GM21390 (cell line): ENCODE data around the gene RHD.
"Not testable (repeated sequence)": the region's sequence is repeated elsewhere in the genome, so short reads cannot be mapped to it uniquely, and the experiment has no call there.

ENCODE experiments used
- ATAC-seq: cut with Tn5 transposase; IDR thresholded peaks from one replicate; pipeline ENCODE4 v1.9.1; 2021; ENCODE audit not compliant: unreplicated experiment

The RHD gene

DNA sequence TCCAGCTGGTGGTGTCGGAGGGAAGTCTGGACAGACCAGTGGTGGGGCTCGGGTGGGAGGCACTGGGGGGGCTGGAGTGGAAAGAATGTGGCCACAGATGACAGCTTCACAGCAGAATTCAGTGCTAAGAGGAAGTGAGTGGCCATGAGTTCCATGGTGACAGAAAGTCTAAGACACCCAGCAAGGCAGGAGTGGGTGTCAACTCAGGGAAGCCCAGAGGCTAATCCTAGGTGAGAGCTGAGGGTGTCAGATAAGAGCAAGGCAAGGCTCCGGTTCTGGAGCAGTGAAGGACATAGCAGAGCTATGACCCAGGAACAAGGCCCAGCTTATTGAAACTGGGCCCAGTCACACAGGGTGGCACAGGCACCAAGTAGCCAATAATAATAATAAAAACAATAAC is 30.0 kb downstream of the RHD start:
- ATAC-seq = not testable (repeated sequence)

DNA sequence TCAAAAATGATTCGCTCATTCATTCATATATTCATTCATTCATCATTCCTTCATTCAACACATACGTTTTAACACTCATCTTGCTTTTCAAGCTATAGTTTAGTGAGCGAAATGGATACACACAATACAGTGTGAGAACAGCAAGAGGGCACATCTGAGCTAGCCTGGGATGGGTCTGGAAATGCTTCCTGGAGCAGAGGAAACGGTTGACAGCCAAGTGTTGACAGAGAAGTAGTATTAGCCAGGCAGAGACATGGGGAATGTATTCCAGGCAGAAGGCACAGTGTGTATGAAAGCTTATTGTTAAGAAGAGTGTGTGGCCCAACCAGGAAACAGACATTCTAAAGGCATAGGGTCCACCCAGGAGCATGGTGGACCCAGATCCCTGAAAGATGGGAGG is 32.6 kb downstream of the RHD start:
- ATAC-seq = not testable (repeated sequence)

DNA sequence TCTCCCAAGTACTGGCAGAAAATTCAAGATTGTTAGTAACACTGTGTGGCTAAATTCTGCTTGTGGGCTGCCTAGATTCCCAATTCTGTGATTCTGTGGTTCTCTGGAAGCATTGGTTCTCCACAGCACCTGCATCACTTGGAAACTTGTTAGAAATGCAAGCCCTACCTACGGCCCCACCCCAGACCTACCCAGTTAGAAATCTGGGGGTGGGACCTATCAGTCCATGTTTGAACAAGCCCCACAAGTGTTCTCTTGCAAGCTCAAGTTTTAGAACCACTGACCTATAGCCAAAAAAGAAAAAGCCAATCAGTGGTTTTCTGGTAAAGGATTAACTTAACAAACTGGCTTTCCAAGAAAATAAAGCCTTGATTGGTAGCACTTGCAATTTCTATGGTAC is 35.9 kb downstream of the RHD start:
- not testable (repeated sequence) for ATAC-seq

DNA sequence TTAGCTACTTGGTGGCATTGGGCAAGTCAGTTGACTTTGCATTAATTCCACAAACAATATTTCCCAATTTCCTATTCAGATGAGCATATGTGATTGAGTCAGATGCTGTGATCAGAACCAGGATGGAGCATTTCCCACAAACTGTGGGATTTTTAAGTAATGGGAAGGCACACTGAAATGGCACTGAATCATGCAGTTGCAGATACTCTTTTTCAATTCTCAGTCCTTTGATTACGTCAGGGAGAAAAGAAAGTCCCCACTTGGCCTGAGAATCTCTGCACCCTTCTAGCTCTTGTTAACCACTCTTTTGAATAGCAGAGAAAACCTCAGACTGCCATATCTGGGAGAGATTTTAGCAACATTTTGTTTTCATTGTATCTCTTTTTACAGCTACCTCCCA is 36.8 kb downstream of the RHD start:
- ATAC-seq = not testable (repeated sequence)

DNA sequence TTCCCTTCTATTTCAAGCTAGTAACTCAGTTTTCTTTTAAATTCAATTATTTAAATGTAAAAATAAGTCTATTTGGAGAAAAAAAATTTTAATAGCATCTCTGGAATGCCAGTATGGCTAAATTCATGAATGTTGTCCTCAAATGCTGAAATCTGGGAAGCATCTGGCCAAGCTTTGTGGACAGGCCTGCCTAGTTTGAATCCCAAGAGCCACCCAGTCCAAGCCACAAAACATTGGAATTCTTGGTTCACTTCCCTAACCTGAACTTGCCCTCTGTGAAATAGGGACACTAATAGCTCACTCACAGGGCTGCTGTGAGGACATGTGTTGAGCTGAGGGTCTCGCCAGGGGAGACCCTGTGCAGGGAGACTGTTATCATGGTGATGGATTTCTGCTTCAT is 37.2 kb downstream of the RHD start:
- not testable (repeated sequence) for ATAC-seq

DNA sequence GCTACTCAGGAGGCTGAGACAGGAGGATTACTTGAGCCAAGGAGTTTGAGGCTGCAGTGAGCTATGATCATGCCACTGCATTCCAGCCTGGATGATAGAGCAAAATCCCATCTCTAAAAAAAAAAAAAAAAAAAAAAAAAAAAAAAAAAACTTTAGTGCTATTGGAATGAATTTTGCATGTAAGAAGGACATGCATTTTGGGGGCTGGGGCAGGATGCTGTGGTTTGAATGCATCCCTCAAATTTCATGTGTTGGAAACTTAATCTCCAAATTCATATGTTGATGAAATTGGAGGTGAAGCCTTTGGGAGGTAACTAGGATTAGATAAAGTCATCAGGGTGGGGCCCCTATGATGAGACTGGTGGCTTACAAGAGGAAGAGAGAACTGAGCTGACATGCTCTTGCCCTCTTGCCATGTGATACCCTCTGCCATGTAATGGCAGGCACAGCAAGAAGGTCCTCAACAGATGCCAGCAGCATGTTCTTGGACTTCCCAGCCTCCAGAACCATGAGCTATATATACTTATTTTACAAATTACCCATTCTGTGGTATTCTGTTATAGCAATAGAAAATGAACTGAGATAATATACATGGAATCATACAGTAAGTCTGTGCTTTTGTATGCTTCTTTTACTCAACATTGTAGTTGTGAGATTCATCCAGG is 40.6 kb downstream of the RHD start:
- ATAC-seq = not testable (repeated sequence)

DNA sequence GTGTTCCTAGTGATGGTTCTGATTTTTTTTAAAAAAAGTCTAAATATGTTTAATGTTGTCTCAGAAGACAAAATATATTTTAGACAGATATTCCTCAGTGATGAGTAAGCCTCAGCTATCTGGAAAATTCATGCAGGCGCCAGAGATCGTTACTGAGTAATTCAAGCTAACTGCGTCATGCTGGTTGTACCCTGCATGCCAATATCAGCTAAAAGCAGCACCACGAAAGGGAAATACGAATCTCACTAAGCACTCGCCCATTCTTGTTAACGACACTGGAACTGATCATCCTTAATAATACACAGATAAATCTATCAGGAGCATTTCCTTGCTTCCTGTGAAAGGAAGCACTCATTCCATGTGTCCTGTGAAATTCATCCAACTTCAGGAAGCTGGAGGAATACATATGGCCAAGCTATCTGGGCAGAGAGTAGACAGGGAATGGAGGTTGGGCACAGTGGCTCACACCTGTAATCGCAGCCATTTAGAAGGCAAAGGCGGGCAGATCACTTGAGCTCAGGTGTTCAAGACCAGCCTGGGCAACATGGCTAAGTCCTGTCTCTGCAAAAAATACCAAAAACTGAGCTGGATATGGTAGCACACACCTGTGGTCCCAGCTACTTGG is 48.1 kb downstream of the RHD start:
- not testable (repeated sequence) for ATAC-seq

DNA sequence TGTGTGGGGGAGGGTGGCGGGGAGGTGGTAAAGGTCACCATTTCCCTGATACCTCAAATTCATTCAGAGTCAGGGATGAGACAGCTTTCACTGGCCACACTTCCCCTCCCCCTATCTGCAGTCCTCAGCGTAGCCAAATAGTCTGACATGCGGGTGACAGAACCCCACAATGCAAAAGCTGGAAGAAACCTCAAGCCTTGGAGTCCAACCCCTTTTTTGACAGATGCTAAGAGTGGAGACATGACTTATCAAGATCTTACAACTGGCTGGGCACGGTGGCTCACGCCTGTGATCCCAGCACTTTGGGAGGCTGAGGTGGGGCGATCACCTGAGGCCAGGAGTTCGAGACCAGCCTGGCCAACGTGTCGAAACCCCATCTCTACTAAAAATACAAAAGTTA is 49.8 kb downstream of the RHD start:
- not testable (repeated sequence) for ATAC-seq

DNA sequence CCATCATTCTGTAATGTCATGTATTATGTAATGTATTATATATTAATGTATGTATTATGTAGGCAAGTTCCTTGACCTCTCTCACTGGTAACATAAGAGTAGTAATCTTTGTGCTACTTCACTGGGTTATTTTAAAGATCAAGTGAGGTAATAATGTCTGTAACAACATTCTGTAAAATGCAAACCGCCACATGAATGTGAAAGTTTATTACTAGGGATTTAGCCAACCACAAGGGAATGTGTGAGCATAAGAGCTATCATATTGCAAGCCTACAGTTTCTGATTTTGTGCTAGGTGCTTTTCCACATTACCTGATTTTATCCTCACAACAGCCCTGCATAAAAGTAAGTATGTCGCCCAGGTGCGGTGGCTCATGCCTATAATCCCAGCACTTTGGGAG is 52.1 kb downstream of the RHD start:
- not testable (repeated sequence) for ATAC-seq

DNA sequence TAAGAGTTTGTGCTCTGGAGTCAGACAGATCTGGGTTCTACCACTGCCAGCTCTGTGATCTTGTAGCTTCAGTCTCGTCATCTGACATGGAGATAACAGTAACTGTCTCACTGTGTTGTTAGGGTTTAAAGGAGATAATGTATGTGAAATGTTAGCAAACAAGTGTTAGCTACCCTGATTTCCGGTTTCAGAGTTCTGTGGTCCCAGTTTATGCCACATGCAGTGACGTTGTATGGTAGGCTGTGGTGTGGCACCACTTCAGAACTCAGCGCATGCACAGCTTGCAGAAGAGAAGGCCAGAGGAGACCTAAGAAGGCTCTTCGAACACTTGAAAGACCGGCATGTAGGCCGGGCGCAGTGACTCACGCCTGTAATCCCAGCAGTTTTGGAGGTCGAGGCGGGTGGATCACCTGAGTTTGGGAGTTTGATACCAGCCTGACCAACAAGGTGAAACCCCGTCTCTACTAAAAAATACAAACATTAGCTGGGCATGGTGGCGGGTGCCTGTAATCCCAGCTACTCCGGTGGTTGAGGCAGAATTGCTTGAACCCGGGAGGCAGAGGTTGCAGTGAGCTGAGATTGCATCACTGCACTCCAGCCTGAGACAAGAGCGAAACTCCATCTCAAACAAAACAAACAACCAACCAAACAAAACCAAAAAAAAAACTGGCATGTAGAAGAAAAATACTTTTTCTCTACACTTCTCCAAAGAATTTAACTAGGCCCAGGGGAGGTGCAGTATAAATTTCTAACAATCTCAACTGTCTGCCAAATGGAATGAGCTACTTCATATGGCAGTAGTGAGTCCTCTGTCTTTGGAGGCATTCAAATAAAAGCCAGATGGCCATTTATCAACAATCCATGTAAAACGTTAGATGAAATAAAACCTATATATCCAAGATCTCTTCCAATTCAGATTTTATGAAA is 55.8 kb downstream of the RHD start:
- ATAC-seq = not testable (repeated sequence)

DNA sequence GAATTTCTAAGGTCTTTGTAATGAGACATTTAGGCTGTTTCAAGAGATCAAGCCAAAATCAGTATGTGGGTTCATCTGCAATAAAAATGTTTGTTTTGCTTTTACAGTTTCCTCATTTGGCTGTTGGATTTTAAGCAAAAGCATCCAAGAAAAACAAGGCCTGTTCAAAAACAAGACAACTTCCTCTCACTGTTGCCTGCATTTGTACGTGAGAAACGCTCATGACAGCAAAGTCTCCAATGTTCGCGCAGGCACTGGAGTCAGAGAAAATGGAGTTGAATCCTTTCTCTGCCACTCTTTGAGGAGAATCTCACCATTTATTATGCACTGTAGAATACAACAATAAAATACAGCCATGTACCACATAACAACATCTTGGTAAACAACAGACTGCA is 56.5 kb downstream of the RHD start:
- ATAC-seq = not testable (repeated sequence)

DNA sequence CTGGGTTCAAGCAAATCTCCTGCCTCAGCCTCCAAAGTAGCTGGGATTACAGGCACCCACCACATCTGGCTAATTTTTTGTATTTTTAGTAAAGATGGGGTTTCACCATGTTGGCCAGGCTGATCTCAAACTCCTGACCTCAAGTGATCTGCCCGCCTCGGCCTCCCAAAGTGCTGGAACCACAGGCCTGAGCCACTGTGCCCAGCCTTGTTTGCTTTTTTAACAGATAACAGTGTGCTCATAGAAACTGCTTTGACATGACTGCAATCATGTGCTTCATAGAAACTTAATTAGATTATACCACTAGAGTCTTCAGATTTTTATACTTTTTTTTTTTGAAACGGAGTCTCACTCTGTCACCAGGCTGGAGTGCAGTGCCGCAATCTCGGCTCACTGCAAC is 57.0 kb downstream of the RHD start:
- not testable (repeated sequence) for ATAC-seq

DNA sequence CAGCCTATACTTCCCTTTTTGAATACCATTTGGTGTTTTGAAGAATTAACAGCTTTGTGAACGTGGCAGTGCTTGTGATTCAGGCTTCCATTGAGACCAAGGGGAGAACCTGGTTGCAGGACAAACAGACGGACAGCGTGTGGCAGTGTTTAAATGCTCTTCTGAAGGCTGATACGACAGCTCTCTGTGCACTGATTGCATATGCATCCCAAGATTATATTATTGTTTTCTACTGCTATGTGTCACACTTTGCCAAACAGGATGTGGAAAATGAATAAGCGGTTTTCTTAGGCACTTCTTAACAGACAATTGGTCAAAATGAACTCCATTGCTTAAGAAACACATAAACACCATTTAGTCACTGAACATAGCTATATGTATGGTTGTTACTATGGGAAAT is 57.6 kb downstream of the RHD start:
- ATAC-seq = not testable (repeated sequence)

DNA sequence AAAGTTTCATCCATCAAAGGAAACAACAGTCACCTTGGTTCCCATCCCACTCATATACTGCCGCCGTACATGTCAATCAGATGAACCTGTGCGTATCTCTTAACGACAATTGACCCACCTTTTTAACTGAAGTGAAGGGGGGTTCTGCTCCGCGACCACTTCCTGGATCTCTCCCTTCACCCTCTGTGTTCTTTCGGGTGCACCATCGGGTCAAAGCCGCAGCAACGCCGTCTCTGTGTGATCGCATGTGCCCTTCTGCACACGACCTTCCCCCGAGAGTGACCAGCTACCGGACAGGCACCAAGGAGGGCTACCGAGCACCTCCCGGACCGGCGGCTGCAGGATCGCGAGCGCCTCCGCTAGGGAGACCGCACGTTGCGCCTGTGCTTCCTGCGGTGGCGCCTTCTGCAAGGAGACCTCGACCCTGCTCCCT is 64.6 kb downstream of the RHD start:
- peak; percentile 28 for ATAC-seq

DNA sequence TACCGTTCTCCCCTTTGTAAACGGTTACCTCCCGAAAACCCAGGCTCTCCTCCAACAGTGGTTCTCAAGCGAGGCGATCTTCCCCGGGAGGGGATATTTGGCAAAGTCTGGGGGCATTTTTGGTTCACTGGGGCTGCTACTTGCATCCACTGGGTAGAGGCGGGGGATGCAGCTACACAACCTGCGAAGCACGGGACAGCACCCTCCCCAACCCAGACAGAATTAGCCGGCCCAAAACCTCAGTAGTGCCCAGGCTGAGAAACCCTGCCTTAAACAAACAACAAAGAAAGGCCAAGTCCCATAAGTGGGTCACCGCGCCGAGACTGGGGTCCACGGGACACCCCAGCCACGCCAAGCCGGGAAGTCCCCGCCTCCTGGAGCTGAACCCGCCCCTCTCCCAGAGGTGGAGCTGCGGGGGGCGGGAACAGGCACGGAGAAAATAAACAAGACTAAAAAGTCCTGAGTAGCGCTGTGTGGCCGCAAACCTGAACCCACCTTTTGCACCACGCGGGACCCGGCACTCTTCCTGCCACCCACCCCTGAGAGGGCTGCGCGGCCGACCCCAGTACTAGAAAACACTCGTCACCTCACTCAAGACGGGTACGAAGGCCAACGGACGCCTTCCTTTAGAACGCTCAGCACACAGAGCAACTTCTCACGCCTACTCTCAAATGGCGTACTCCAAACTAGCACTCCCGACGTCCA is 65.3 kb downstream of the RHD start:
- peak; percentile 40 for ATAC-seq

DNA sequence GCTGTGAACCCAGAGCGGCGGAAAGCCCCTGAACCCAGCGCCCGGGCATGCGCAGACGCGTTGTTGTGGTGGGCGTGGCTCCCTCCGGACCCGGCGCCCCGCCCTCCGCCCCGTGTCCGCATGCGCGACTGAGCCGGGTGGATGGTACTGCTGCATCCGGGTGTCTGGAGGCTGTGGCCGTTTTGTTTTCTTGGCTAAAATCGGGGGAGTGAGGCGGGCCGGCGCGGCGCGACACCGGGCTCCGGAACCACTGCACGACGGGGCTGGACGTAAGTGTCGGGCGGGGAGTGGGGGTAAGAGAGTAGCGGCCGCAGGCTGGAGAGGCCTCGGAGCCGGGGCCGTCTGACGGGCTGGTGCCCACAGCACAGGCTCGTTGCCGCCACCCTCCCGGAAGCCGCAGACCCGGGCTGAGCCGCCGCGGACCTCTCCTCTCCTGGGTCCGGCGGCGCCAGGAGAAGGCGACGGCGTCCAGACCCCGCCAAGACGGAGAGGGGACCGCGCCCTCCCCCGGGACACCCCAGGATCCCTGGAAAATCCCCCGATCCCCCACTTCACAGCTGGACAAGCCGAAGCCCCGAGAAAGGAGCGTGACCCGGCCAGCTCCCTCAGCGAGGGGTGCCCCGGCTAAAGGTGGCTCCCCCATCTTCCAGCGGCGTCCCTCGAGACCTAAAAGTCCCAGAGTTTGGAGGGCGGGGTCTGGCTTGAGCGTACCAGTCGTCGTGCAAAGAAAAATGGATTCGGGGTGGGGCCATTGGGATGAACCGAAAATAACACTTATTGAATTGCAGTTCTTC is 66.1 kb downstream of the RHD start, which contains the start of gene TMEM50A:
TSS of gene TMEM50A (plus strand) at position 147 of the 794 bp plus-strand sequence. CDS start 2,153 bp downstream, outside the sequence.
- peak; percentile 60 for ATAC-seq

DNA sequence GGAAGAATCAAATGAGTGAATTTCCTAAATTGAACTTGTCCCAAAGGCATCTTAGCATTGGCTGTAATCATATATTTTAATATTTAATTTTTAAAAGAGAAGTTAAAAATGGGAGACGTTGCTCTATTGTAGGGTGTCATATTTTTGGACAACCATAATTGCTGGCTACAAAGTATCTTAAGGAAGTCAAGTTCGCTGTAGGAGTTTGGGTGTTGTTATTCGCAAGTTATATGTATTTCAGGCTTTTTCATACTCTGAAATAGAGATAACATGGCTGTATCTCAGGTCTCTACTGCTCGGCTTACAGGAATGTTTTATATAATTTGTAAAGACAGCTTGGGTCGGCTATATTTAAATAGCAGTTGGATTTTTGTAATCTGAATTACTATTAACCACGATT is 66.7 kb downstream of the RHD start:
- no peak for ATAC-seq

DNA sequence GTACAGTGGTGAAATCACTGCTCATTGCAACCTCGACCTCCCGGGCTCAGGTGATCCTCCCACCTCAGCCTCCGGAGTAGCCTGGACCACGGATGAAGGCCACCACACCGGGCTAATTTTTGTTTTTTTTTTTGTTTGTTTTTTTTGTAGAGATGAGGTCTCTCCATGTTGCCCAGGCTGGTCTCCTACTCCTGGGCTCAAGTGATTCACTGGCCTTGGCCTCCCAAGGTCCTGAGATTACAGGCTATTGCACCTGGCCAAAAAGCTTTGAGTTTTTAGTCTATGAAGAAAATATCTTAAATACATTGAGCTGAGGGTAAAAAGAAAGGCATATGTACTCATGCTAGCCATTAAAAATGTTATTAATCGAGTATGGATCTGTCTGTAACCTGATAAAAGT is 69.4 kb downstream of the RHD start:
- ATAC-seq = no peak

DNA sequence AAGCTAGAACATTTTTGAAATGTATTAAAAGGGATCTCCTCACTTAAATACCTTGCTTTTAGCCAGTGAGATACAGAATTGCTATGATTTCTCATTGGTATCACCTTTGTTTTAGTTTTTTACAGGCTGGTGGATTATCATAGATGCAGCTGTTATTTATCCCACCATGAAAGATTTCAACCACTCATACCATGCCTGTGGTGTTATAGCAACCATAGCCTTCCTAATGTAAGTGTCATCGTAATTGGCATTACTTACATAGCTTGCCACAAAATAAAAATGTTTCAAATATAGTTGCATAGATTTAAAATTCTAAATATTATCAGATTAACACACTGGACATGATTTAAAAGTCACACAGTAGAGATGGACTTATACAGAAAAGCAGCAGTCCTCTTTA is 70.5 kb downstream of the RHD start:
- ATAC-seq = no peak

DNA sequence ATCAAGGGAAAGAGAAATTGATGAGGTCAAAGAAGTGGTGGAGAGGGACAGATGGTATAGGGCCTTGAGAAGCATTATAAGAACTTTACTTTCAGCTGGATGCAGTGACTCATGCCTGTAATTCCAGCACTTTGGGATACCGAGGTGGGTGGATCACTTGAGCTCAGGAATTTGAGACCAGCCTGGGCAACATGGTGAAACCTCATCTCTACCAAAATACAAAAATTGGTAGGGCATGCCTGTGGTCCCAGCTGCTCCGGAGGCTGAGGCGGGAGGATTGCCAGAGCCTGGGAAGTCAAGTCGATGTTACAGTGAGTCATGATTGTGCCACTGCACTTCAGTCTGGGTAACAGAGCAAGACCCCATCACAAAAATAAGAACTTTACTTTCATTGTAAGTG is 71.6 kb downstream of the RHD start:
- ATAC-seq = no peak
